ENCODE results near the gene GALT.

GALT gene

GRCh38 chr9:34652602-34653000 lies 6.1 kb downstream of the GALT start:
- Histone ChIP-seq H3K4me1 (peaks cover 44% of the 10 kb centered on the region), H3K36me3 (peaks cover 14% of the 10 kb centered on the region), H3K9me3 (no peaks in the 10 kb centered on the region), H3K27me3 (no peaks in the 10 kb centered on the region), H3K4me3 (ENCODE audit: low read depth, low read length) (peak overlapping the region; percentile 59)
- no peak for TF ChIP-seq CTCF (IDR thresholded peaks at IDR 0.05; ENCODE audit: low read depth, low read length)
- no peak for DNase-seq

- Histone ChIP-seq H3K9me3 (no peaks in the 10 kb centered on the region), H3K4me1 (peaks cover 44% of the 10 kb centered on the region), H3K27me3 (no peaks in the 10 kb centered on the region), H3K36me3 (peaks cover 11% of the 10 kb centered on the region), H3K4me3 (ENCODE audit: low read depth, low read length) (peak overlapping the region; percentile 59)
- peak; percentile 61 for DNase-seq
- TF ChIP-seq CTCF (IDR thresholded peaks at IDR 0.05; ENCODE audit: low read depth, low read length), result no peak
Measured at GRCh38 chr9:34653151-34654072, 6.9 kb downstream of the GALT start.

- no peaks in the 10 kb centered on the region for H3K9me3 ChIP-seq
- H3K36me3 ChIP-seq, result peaks cover under 1% of the 10 kb centered on the region
- peaks cover 44% of the 10 kb centered on the region for H3K4me1 ChIP-seq
- peak; percentile 98 for DNase-seq
- no peak for TF ChIP-seq CTCF (IDR thresholded peaks at IDR 0.05; ENCODE audit: low read depth, low read length)
- H3K4me3 ChIP-seq (ENCODE audit: low read depth, low read length), result peak overlapping the region; percentile 41
- no peaks in the 10 kb centered on the region for H3K27me3 ChIP-seq
Measured at GRCh38 chr9:34654323-34655051, 8.0 kb downstream of the GALT start.

GRCh38 chr9:34655394-34655793 lies 8.9 kb downstream of the GALT start:
- DNase-seq, result no peak
- no peaks in the 10 kb centered on the region for H3K27me3 ChIP-seq
- peak overlapping the region; percentile 41 for H3K4me3 ChIP-seq (ENCODE audit: low read depth, low read length)
- peaks cover 6% of the 10 kb centered on the region; the same call in 1 of the 2 replicates for H3K36me3 ChIP-seq
- H3K9me3 ChIP-seq, result no peaks in the 10 kb centered on the region
- no peak for TF ChIP-seq CTCF (IDR thresholded peaks at IDR 0.05; ENCODE audit: low read depth, low read length)
- H3K4me1 ChIP-seq, result peaks cover 44% of the 10 kb centered on the region

GRCh38 chr9:34656992-34657391 lies 10.5 kb downstream of the GALT start:
- TF ChIP-seq CTCF (IDR thresholded peaks at IDR 0.05; ENCODE audit: low read depth, low read length), result no peak
- no peak for DNase-seq
- no peaks in the 10 kb centered on the region for H3K9me3 ChIP-seq

More at GRCh38 chr9:34656992-34657391, 10.5 kb downstream of the GALT start:
- Histone ChIP-seq H3K4me1 (peaks cover 30% of the 10 kb centered on the region), H3K4me3 (ENCODE audit: low read depth, low read length) (no peak overlapping the region), H3K36me3 (peaks cover 7% of the 10 kb centered on the region; the same call in 1 of the 2 replicates), H3K27me3 (no peaks in the 10 kb centered on the region)

All from BE2C (cell line).